HT-29 (cell line): ENCODE data around the gene FAM83E. TPM values are rescaled to one million over a fixed set of nuclear protein-coding genes. Genes with fewer than 3 reads are reported as not detected.

Experiments used
- DNase-seq: peaks from one replicate; pipeline ENCODE4 v3.0.0-alpha.2; 2015; ENCODE audit warnings: low spot score
- total RNA-seq: library from RNA; depleted of rRNA; stranded (reverse); fragments of >200 nt; shearing (Covaris generic); gene quantifications from 2 replicates; pipeline ENCODE4 v1.2.3, GENCODE V29; 2014

Gene FAM83E
- total RNA-seq, 1 experiment from 2014 or later: 18.5 TPM

GRCh38 chr19:48613024-48613851 lies 1.6 kb downstream of the FAM83E start:
- DNase-seq: peak; percentile 82

DNA sequence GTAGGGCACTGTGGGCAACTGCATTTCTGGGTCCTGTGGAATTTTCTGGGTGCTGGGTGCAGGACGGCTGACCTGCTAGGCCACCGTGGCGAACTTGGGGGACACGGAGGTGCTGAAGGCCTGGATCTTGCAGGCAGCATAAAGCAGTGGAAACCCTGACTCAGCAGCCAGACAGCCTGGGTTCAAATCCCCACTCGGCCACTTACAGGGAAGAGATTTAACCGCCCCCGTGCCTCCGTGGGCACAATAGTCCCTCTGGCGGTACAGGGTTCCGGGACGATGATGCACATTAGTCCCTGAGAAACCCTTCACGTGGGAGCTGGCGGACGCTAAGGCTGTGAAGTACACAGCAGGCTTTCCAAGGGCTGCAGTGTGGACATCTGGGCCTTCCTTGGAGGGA lies 3.0 kb downstream of the FAM83E start:
- DNase-seq: no peak

DNA sequence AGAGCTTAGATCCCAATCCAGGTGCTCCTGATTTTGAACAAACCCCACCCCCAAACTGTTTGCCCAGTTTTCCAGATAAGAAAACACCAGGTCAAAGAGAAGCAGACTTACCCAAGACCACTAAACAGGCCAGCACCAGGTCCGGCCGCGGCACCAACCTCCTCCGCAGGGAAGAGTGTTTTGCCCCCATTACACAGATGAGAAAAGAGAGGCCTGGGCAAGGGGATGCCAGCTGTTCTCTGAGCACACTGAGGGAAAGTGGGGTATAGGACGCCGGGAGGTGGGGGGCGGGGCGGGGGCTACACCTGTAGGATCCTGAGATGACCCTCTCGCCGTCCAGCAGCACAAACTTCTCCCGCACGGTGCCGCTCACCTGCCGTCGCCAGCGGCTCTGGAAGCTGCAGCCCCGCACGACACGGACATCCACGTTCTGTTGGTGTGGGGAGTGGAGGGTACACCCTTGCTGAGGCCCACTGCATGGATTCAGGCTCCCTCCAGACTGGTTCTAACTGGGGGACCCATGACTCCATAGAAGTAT lies 5.2 kb downstream of the FAM83E start:
- DNase-seq: no peak

GRCh38 chr19:48608798-48609263 lies 6.0 kb downstream of the FAM83E start:
- peak; percentile 93 for DNase-seq

DNA sequence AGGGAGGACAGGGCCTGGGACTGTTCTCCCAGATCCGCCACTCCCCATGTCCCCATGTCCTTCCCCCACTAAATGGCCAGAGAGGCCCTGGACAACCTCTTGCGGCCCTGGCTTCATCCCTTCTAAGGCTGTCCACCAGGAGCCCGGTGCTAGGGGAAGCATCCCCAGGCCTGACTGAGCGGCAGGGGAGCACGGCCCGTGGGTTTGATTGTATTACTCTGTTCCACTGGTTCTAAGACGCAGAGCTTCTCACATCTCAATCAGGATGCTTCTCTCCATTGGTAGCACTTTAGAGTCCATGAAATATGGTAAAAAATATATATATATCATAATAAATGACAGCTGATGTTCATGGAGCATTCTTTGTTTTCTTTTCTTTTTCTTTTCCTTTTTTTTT lies 7.5 kb downstream of the FAM83E start:
- no peak for DNase-seq

- no peak for DNase-seq
Observed at GRCh38 chr19:48606463-48607358, 8.2 kb downstream of the FAM83E start, which contains the start of gene SPACA4. Gene SPACA4 (plus strand): TSS chr19:48606742. CDS start chr19:48606979, 237 bp downstream.

DNA sequence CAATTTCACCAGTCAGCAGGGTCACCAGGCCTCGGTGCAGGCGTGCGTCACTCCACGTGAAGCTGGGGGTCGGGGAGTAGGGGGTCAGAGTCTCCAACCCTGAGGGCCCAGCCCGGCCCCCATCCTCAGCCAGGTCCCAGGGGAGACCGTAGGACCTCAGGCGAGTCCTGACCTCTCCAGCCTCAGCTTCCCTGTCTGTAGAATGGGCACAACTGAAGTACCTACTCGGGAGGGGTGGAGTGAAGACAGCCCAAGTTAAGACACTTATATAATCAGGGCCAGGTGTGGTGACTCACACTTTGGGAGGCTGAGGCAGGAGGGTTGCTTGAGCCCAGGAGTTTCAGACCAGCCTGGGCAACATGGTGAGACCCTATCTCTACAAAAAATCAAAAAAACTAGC lies 11.0 kb downstream of the FAM83E start:
- DNase-seq: no peak

DNA sequence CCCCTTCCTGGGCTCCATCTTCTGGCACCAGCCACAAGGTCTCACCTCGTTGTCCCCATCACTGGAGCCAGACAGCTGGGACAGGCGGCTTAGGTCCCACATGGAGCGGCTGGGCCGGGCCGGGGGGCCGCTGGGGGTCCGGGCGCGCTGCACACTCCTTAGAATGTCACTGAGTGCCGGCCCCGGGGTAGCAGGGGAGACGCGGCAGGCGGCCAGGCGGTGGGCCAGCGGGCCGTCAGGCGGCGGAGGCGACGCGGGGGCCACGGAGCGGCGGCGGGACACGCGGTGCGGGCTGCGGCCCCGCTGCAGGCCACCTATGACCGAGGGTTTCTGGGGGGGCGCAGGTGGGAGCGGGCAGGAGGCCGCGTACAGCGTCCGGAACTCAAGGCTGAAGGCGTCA lies 11.4 kb downstream of the FAM83E start:
- no peak for DNase-seq

- DNase-seq: no peak
Observed at GRCh38 chr19:48603001-48603400, 11.9 kb downstream of the FAM83E start.

GRCh38 chr19:48600679-48601417 lies 14.0 kb downstream of the FAM83E start:
- DNase-seq: no peak

- no peak for DNase-seq
Observed at GRCh38 chr19:48598996-48599700, 15.7 kb downstream of the FAM83E start.

DNA sequence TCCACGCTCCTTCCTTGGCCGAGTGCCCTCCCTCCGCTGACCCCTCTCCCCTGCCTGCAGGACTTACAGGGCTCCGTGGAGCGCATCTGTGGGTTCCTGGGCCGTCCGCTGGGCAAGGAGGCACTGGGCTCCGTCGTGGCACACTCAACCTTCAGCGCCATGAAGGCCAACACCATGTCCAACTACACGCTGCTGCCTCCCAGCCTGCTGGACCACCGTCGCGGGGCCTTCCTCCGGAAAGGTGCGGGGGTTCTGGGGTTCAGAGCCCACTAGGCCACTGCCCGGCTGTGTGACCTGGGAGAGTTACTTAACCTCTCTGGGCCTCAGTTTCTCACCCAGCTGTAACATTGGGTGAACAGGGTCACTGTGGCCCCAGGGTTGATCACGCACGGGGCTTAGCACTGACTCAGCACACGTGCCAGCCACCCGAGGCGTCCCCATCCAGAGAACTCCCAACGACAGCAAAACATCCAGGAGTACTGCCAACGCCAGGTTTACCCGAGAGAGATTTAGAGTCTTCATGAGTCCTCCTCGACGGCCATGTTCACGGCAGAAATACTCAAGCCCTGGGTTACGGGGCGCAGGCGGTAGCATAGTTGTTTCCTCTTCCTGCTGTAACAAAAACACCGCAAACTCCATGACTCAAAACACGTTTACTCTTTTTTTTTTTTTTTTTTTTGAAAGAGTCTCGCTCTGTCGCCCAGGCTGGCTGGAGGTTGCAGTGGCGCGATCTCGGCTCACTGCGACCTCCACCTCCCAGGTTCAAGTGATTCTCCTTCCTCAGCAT lies 18.0 kb downstream of the FAM83E start:
- DNase-seq: no peak

- DNase-seq: no peak
Observed at GRCh38 chr19:48596237-48596636, 18.6 kb downstream of the FAM83E start.

- no peak for DNase-seq
Observed at GRCh38 chr19:48595833-48596232, 19.0 kb downstream of the FAM83E start.

DNA sequence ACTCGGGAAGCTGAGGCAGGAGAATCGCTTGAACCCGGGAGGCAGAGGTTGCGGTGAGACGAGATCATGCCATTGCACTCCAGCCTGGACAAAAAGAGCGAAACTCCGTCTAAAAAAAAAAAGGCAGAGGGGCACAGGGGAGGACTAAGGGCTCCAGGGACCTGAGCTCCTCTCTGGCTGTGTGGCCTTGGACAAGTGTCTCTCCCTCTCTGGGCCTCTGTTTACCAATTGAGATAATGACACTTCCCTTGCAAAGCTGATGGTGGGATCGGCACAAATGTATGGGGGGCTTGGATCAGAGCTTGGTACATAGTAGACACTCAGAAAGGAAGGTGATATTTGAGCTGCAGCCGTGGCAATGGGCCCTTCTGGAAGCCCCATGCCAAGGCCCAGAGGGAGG lies 19.7 kb downstream of the FAM83E start:
- no peak for DNase-seq

DNA sequence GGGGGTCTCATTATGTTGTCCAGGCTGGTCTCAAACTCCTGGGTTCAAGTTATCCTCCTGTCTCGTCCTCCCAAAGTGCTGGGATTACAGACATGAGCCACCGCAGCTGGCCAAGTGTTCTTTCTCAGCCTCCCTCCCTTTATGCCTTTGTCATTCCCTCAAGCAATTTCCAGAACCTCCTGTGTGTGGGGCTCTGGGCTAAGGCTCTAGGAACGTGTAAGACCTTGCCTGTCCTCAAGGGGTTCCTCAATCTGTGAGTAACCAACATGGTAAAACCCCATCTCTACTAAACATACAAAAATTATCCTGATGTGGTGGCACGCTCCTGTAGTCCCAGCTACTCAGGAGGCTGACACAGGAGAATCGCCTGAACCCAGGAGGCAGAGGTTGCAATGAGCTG lies 23.9 kb downstream of the FAM83E start:
- DNase-seq: peak; percentile 38

- peak; percentile 98 for DNase-seq
Observed at GRCh38 chr19:48588670-48589401, 26.0 kb downstream of the FAM83E start.

DNA sequence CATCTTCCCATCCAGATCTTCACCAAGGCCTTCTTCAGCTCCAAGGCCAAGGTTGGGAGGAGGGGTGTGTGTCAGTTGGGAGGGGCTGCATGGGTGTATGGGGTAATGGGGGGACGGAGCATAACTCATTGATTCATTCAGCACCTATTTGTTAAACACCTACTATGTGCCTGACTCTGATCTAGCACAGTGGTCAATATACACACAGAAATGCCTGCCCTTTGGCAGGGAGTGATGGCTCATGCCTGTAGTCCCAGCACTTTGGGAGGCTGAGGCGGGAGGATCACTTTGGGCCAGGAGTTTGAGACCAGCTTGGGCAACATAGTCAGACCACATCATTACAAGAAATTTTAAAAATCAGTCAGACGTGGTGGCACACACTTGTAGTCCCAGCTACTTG lies 27.5 kb downstream of the FAM83E start:
- DNase-seq: no peak

DNA sequence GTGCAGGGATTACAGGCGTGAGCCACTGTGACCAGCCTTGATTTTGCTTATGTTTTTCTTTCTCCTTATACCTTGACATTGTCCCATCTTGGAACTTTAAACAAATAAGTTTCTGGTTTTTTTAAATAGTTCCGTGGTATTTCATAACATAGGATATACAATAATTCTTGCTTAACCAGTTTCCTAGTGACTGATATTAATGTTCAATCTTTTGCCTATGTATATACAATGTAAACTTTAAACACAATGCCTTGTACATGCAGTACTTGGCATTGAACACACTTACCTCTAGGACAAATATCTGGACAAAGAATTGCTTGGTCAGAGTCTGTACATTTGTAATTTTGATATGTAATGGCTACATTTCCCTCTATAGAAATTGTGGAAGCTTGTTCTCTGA lies 32.7 kb downstream of the FAM83E start:
- no peak for DNase-seq
